NCI-H774 (cell line): ENCODE results near the gene ATG12.

Experiments used
- DNase-seq: peaks from one replicate; lab custom pipeline; 2025; lab: John Stamatoyannopoulos, UW

The ATG12 gene

GRCh38 chr5:115807654-115808052 is 33.7 kb downstream of the ATG12 start:
- DNase-seq, result no peak

- DNase-seq, result no peak
Observed at GRCh38 chr5:115806986-115807653, 34.2 kb downstream of the ATG12 start.

GRCh38 chr5:115801984-115802383 is 39.4 kb downstream of the ATG12 start:
- no peak for DNase-seq

- no peak for DNase-seq
Observed at GRCh38 chr5:115801152-115801551, 40.2 kb downstream of the ATG12 start.

GRCh38 chr5:115800108-115800507 is 41.3 kb downstream of the ATG12 start:
- no peak for DNase-seq

GRCh38 chr5:115798252-115798651 is 43.1 kb downstream of the ATG12 start:
- no peak for DNase-seq

- no peak for DNase-seq
Observed at GRCh38 chr5:115796656-115797055, 44.7 kb downstream of the ATG12 start.

GRCh38 chr5:115795700-115796099 is 45.7 kb downstream of the ATG12 start:
- DNase-seq, result no peak

- no peak for DNase-seq
Observed at GRCh38 chr5:115788440-115788839, 52.9 kb downstream of the ATG12 start.

GRCh38 chr5:115787426-115787825 is 53.9 kb downstream of the ATG12 start:
- DNase-seq, result no peak

GRCh38 chr5:115785381-115786065 is 55.8 kb downstream of the ATG12 start:
- DNase-seq, result no peak

- no peak for DNase-seq
Observed at GRCh38 chr5:115778417-115778816, 62.9 kb downstream of the ATG12 start.
